ENCODE data around the gene STRA8.
A peak's percentile ranks its signal among the peaks of the same experiment; 100 is the strongest.

STRA8 gene

DNA sequence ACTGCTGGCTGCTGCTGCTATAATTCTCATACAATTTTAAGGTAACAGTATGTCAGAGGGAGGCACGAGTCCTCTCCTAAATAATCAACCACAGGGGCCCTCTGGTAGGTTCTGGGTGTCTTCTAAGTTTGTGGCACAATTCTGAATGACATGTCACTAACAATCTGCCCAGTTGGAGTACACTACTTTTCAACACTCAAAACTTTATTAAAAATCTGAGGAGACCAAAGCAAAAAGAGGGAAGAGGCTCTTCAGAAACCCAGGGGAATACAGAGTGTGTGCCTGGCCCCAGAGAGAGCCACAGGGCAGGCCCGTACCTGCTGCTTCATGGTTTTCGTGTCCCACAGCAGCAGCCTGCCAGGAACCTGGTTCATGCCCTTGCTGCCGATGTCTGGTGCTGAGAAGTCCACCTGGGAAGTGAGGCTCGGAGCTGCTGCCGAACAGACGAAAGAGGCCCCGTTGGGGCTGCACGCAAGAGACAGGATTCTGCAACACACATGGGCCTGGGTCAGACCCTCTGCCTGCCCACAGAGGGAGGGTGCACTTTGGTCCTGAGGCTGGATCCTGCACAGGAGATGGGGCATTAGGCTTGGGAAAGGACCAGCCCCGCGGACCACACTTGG lies 40.6 kb upstream of the STRA8 start:
- TF ChIP-seq POLR2AphosphoS5 (IDR thresholded peaks at IDR 0.05; ENCODE audit: low read depth, low read length), result no peak
- TF ChIP-seq POU2F2 (IDR thresholded peaks at IDR 0.05; ENCODE audit: low read depth, low read length), result no peak
- no peak for TF ChIP-seq TAF1 (IDR thresholded peaks at IDR 0.05; ENCODE audit: low read depth, low read length)
- no peak for TF ChIP-seq POLR2A (IDR thresholded peaks at IDR 0.05; ENCODE audit: low read depth, low read length)
- TF ChIP-seq SPI1 (IDR thresholded peaks at IDR 0.05; ENCODE audit: low read depth, low read length), result no peak
- TF ChIP-seq PAX5 (IDR thresholded peaks at IDR 0.05; ENCODE audit: insufficient read depth, low read length, severe bottlenecking), result no peak
- DNase-seq (ENCODE audit: insufficient read length, low spot score) (no peak), FAIRE-seq (no peak)

GRCh38 chr7:135193615-135194081 lies 40.0 kb upstream of the STRA8 start:
- no peak for TF ChIP-seq SPI1 (IDR thresholded peaks at IDR 0.05; ENCODE audit: low read depth, low read length)
- TF ChIP-seq POLR2AphosphoS5 (IDR thresholded peaks at IDR 0.05; ENCODE audit: low read depth, low read length), result no peak
- no peak for TF ChIP-seq TAF1 (IDR thresholded peaks at IDR 0.05; ENCODE audit: low read depth, low read length)
- TF ChIP-seq POLR2A (IDR thresholded peaks at IDR 0.05; ENCODE audit: low read depth, low read length), result no peak
- TF ChIP-seq POU2F2 (IDR thresholded peaks at IDR 0.05; ENCODE audit: low read depth, low read length), result no peak
- no peak for TF ChIP-seq PAX5 (IDR thresholded peaks at IDR 0.05; ENCODE audit: insufficient read depth, low read length, severe bottlenecking)
- no peak for DNase-seq (ENCODE audit: insufficient read length, low spot score)
- no peak for FAIRE-seq

- FAIRE-seq (no peak), DNase-seq (ENCODE audit: insufficient read length, low spot score) (no peak)
- TF ChIP-seq SPI1 (IDR thresholded peaks at IDR 0.05; ENCODE audit: low read depth, low read length), result no peak
- TF ChIP-seq TAF1 (IDR thresholded peaks at IDR 0.05; ENCODE audit: low read depth, low read length), result no peak
- no peak for TF ChIP-seq POU2F2 (IDR thresholded peaks at IDR 0.05; ENCODE audit: low read depth, low read length)
- TF ChIP-seq POLR2A (IDR thresholded peaks at IDR 0.05; ENCODE audit: low read depth, low read length), result no peak
- no peak for TF ChIP-seq POLR2AphosphoS5 (IDR thresholded peaks at IDR 0.05; ENCODE audit: low read depth, low read length)
- TF ChIP-seq PAX5 (IDR thresholded peaks at IDR 0.05; ENCODE audit: insufficient read depth, low read length, severe bottlenecking), result no peak
Observed at GRCh38 chr7:135194494-135195095, 39.0 kb upstream of the STRA8 start.

GRCh38 chr7:135195156-135195555 lies 38.5 kb upstream of the STRA8 start:
- FAIRE-seq (no peak), DNase-seq (ENCODE audit: insufficient read length, low spot score) (no peak)
- TF ChIP-seq PAX5 (IDR thresholded peaks at IDR 0.05; ENCODE audit: insufficient read depth, low read length, severe bottlenecking) (no peak), SPI1 (IDR thresholded peaks at IDR 0.05; ENCODE audit: low read depth, low read length) (no peak), POLR2A (IDR thresholded peaks at IDR 0.05; ENCODE audit: low read depth, low read length) (no peak), TAF1 (IDR thresholded peaks at IDR 0.05; ENCODE audit: low read depth, low read length) (no peak), POLR2AphosphoS5 (IDR thresholded peaks at IDR 0.05; ENCODE audit: low read depth, low read length) (no peak), POU2F2 (IDR thresholded peaks at IDR 0.05; ENCODE audit: low read depth, low read length) (no peak)

DNA sequence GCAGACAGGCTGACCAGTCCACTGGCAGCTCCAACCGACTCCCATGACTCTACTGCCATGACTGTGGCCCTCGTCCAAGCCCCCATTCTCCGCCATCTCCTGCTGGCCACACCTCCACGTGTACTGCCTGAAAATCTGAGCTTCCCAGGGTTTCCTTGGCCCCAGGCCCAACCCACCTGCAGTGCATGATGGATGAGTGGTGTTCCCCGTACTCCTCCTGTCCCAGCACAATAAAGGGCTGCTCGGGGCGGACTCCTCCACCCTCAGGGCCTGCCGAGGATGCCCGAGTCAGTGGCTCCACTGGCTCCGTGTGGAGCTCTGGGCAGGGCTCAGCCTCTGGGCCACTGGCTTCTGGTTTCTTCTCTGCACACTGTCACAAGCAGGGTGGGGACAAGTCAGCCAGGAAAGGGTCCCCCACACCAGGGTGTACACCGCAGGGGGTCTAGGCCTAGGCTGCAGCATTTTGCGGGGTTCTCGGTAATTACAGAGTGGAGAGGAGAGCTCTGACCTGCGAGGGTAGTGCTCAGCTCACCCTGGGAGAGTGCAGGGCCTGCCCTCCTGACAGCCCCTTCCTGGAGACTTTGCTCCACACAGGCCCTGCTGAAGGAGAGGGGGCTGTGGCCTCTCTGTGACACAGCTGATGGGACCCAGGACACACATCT lies 37.5 kb upstream of the STRA8 start:
- DNase-seq (ENCODE audit: insufficient read length, low spot score) (no peak), FAIRE-seq (no peak)
- TF ChIP-seq POLR2AphosphoS5 (IDR thresholded peaks at IDR 0.05; ENCODE audit: low read depth, low read length) (no peak), TAF1 (IDR thresholded peaks at IDR 0.05; ENCODE audit: low read depth, low read length) (no peak), POLR2A (IDR thresholded peaks at IDR 0.05; ENCODE audit: low read depth, low read length) (no peak), SPI1 (IDR thresholded peaks at IDR 0.05; ENCODE audit: low read depth, low read length) (no peak), POU2F2 (IDR thresholded peaks at IDR 0.05; ENCODE audit: low read depth, low read length) (no peak), PAX5 (IDR thresholded peaks at IDR 0.05; ENCODE audit: insufficient read depth, low read length, severe bottlenecking) (no peak)

DNA sequence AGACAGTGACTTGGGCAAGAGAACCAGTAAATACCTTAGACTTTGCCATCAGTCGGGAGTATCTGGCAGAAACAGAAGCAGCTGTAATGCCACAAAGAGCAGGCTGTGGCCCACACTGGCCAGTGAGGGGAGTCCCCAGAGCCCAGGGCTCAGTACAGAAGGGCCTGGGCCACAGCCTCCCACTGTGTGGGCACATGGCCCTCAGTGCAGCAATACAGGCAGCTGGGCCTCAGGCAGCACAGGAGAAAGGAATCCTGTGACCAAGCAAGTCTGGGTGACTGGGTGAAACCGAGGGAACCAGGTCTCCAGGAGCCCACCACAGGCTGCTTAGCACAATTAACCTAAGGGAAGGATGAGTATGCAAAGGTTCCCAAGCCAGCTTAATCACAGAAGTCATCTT lies 36.3 kb upstream of the STRA8 start:
- TF ChIP-seq TAF1 (IDR thresholded peaks at IDR 0.05; ENCODE audit: low read depth, low read length), result no peak
- FAIRE-seq (no peak), DNase-seq (ENCODE audit: insufficient read length, low spot score) (no peak)

DNA sequence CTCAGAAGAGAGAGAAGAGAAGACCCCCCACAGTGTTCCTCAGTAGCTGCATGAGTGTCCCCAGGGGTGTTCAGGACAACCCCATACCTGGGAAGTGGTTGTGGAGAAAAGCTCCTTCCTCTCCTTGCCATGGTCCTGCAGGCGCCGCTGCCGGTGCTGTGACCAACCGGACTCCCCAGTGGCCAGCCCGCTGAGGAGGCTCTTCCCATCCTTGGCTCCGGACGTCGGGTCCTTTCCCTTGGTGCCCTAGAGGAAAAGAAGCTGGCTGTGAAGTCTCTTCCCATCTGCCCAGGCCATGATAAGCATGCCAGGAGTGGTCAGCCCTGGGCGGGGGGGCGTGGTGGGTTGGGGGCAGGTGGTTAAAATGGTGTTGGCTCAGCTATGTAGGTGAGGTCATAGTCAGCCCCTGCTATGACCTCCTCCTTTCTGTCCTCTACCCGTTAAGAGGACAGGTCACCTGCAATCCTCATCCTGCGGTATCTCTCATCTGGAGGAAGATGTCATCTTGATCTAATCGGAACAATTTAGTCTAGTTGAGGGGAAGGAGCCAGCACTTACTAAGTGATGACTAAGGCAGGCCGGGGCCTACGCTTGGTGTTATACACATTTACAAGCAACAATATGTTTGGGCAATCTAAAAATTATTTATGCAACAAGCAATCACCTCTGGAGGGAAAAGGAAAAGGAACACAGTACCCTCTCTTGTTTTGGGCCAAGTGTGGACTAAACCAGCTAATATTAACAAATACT lies 35.6 kb upstream of the STRA8 start:
- TF ChIP-seq SPI1 (IDR thresholded peaks at IDR 0.05; ENCODE audit: low read depth, low read length) (no peak), POLR2A (IDR thresholded peaks at IDR 0.05; ENCODE audit: low read depth, low read length) (no peak), PAX5 (IDR thresholded peaks at IDR 0.05; ENCODE audit: insufficient read depth, low read length, severe bottlenecking) (no peak), TAF1 (IDR thresholded peaks at IDR 0.05; ENCODE audit: low read depth, low read length) (no peak), POU2F2 (IDR thresholded peaks at IDR 0.05; ENCODE audit: low read depth, low read length) (no peak), POLR2AphosphoS5 (IDR thresholded peaks at IDR 0.05; ENCODE audit: low read depth, low read length) (no peak)
- FAIRE-seq, result no peak

DNA sequence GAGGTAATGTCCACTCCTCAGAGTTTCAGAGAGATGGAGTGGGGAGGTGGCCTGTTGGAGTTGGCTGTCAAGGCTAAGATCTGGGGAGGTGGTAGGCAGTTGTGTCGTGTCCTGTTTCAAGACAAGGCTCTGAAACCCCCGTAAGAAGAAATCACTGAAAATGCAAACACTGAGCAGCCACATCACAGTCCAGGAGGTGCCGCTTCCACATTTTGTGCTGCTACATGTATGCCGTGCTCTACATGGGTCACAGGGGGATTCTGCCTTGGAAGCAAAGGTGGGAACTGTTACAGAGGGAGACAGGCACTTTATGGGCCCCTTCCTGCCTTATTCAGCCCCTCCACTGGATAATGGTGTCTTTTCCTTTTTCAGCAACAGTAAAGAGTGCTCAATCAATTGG lies 34.2 kb upstream of the STRA8 start:
- DNase-seq (ENCODE audit: insufficient read length, low spot score), result no peak
- TF ChIP-seq TAF1 (IDR thresholded peaks at IDR 0.05; ENCODE audit: low read depth, low read length) (no peak), SPI1 (IDR thresholded peaks at IDR 0.05; ENCODE audit: low read depth, low read length) (peak; percentile 41; the same call in 1 of the 2 replicates)
- FAIRE-seq, result no peak

More for the DNA sequence above, 35.6 kb upstream of the STRA8 start:
- DNase-seq (ENCODE audit: insufficient read length, low spot score), result no peak

GRCh38 chr7:135200821-135201331 lies 32.8 kb upstream of the STRA8 start:
- FAIRE-seq (no peak), DNase-seq (ENCODE audit: insufficient read length, low spot score) (no peak)
- TF ChIP-seq TAF1 (IDR thresholded peaks at IDR 0.05; ENCODE audit: low read depth, low read length) (no peak), PAX5 (IDR thresholded peaks at IDR 0.05; ENCODE audit: insufficient read depth, low read length, severe bottlenecking) (no peak), POLR2A (IDR thresholded peaks at IDR 0.05; ENCODE audit: low read depth, low read length) (no peak), POLR2AphosphoS5 (IDR thresholded peaks at IDR 0.05; ENCODE audit: low read depth, low read length) (no peak), SPI1 (IDR thresholded peaks at IDR 0.05; ENCODE audit: low read depth, low read length) (no peak), POU2F2 (IDR thresholded peaks at IDR 0.05; ENCODE audit: low read depth, low read length) (no peak)
